Measurements from ENCODE around the gene SMG6. TPM values are rescaled to one million over a fixed set of nuclear protein-coding genes. Genes with fewer than 3 reads are reported as not detected.

SMG6 gene
- total and polyA plus RNA-seq, 11 donors, result 12.2 to 38.6 (median 22.1) TPM

GRCh38 chr17:2176499-2177169 is 127.0 kb downstream of the SMG6 start:
- no peaks in the 10 kb centered on the region for H3K27me3 ChIP-seq
- WGBS, 4 donors, result 32 to 47% (median 43%) methylated on average over 6 to 8 of the region's 8 CpGs
- H3K36me3 ChIP-seq, result peaks cover 0 to 13% (median 0%) of the 10 kb centered on the region in 9 donors
- intact Hi-C loops (cut with DNase I), result loop anchor here in 9 of 10 donors (2.0 to 10.0 kb wide), 11 partner anchors 36 to 122 kb away; partner anchors contain the start of gene HIC1 (in 1 of the 9)
- H3K4me3 ChIP-seq, result no peak overlapping the region
- peak overlapping the region in 11 of 12 donors; percentile 76 to 97 (median 87) for H3K27ac ChIP-seq
- TF ChIP-seq POLR2A (IDR thresholded peaks at IDR 0.05) (no peak), CTCF (IDR thresholded peaks at IDR 0.05) (no peak)
- H3K4me1 ChIP-seq, result peaks cover 34 to 100% (median 98%) of the 10 kb centered on the region in 12 donors
- no peaks in the 10 kb centered on the region for H3K9me3 ChIP-seq
- ATAC-seq, result peak in 2 of 4 donors; percentile 14 to 18
- peak in 2 of 5 donors; percentile 50 to 73 for DNase-seq

- Histone ChIP-seq H3K9me3 (no peaks in the 10 kb centered on the region), H3K27ac (peak overlapping the region; percentile 55 to 97 (median 87)), H3K4me1 (peaks cover 30 to 99% (median 89%) of the 10 kb centered on the region in 12 donors), H3K36me3 (peaks cover 0 to 10% (median 0%) of the 10 kb centered on the region in 9 donors), H3K4me3 (no peak overlapping the region), H3K27me3 (no peaks in the 10 kb centered on the region)
- TF ChIP-seq CTCF (IDR thresholded peaks at IDR 0.05) (no peak), POLR2A (IDR thresholded peaks at IDR 0.05) (no peak)
- no peak for ATAC-seq
- 65 to 70% (median 68%) methylated on average over 5 of the region's 5 CpGs for WGBS, 4 donors
- intact Hi-C loops (cut with DNase I), result loop anchor here in 9 of 10 donors (2.0 to 10.0 kb wide), 11 partner anchors 37 to 120 kb away; partner anchors contain the start of gene HIC1 (in 1 of the 9)
- DNase-seq, result no peak
These were observed 128.3 kb downstream of the SMG6 start for GRCh38 chr17:2175294-2175628.

DNA sequence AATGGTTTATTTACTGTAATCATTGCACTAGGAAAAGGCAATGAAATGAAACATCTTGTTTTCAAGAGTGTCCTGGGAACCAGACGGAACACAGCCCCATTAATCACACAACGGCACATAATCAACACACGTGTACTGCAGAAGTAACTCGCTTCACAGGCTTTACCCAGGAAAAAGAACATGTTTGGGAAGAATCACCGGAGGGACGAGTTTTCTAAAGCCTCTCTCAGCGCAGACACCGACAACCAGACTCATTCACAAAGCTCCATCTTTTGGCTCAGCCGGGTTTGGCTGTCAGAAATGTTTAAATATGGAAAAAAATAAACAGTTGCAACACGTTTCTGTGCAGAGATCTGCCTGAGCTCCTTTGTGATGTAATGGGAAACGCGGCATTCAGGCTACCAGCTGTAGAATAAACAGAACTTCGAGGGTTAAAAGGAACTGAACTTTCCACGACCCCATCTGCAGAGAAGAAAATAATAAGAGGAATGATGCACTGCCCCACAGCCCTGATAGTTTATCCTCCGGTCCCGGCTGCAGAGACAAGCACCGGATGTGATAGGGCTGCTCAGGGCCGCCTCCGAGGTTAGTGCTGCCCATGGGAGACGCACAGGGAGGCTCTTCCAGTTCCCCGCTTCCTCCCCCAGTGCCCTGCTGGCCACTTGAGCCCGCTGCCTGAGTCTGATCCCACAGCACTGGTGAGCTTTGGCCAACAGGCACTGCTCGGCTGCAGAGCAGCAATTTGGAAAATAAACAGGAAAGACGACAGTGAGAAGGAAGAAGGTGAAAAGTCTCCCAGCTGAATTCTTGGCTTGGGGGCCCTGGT is 128.9 kb downstream of the SMG6 start:
- Histone ChIP-seq H3K4me1 (peaks cover 27 to 99% (median 83%) of the 10 kb centered on the region in 12 donors), H3K4me3 (peak overlapping the region in 4 of 12 donors; percentile 0 to 21 (median 6)), H3K27me3 (no peaks in the 10 kb centered on the region), H3K36me3 (peaks cover 0 to 16% (median 4%) of the 10 kb centered on the region in 9 donors), H3K9me3 (no peaks in the 10 kb centered on the region), H3K27ac (peak overlapping the region; percentile 55 to 97 (median 87))
- WGBS, 4 donors, result 22 to 36% (median 31%) methylated on average over 24 of the region's 24 CpGs
- TF ChIP-seq CTCF (IDR thresholded peaks at IDR 0.05) (peak in 2 of 12 donors; percentile 13), POLR2A (IDR thresholded peaks at IDR 0.05) (no peak)
- DNase-seq, result peak; percentile 69 to 89 (median 81)
- ATAC-seq, result peak; percentile 6 to 57 (median 48)
- intact Hi-C loops (cut with DNase I), result loop anchor here in 9 of 10 donors (1.0 to 10.0 kb wide), 13 partner anchors 38 to 120 kb away; partner anchors contain the start of gene HIC1 (in 1 of the 9)

Measured in heart left ventricle (tissue), 16 donors.